Hepatocyte (in vitro differentiated cells): ENCODE data around the gene SEC23B.

ENCODE experiments used
- EZH2 ChIP-seq: fragments of 200-600 bp; sonication (generic); IDR thresholded peaks from 2 replicates; pipeline ENCODE4 v1.6.1; 2016; ENCODE audit warnings: antibody characterized with exemption, mild to moderate bottlenecking, borderline replicate concordance
- EZH2phosphoT487 ChIP-seq: fragments of 200-600 bp; sonication (generic); IDR thresholded peaks from one replicate; pipeline ENCODE4 v1.6.1; 2018; ENCODE audit warnings: antibody characterized with exemption, mild to moderate bottlenecking, low read depth, moderate library complexity; ENCODE audit not compliant: unreplicated experiment, severe bottlenecking
- TF ChIP-seq, protein P1 (sequence below): fragments of 200-600 bp; sonication (generic); IDR thresholded peaks from 2 replicates; pipeline ENCODE4 v1.5.1; 2016; ENCODE audit warnings: antibody characterized with exemption, mild to moderate bottlenecking; ENCODE audit not compliant: poor library complexity

DNA sequence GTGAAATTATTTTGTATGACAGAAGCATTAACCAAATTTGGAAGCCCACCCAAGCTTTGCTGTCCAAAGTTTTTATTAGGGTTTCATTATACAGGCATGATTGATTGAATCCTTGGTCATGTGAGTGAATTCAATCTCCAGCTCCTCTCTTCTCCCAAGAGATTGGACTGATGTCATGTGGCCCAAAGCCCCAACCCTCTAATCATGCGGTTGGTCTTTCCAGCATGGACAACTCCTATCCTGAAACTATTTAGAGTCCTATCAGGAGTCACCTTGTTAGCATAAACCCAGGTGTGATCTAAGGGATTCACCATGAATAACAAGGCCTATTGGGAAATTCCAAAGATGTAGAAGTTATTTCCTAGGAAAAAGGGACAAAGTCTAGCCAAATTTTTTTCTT is 29.9 kb upstream of the SEC23B start:
- TF ChIP-seq, protein P1, sequence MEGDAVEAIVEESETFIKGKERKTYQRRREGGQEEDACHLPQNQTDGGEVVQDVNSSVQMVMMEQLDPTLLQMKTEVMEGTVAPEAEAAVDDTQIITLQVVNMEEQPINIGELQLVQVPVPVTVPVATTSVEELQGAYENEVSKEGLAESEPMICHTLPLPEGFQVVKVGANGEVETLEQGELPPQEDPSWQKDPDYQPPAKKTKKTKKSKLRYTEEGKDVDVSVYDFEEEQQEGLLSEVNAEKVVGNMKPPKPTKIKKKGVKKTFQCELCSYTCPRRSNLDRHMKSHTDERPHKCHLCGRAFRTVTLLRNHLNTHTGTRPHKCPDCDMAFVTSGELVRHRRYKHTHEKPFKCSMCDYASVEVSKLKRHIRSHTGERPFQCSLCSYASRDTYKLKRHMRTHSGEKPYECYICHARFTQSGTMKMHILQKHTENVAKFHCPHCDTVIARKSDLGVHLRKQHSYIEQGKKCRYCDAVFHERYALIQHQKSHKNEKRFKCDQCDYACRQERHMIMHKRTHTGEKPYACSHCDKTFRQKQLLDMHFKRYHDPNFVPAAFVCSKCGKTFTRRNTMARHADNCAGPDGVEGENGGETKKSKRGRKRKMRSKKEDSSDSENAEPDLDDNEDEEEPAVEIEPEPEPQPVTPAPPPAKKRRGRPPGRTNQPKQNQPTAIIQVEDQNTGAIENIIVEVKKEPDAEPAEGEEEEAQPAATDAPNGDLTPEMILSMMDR: no peak
- TF ChIP-seq EZH2phosphoT487 (no peak), EZH2 (no peak)
